AG10803 (cell line): ENCODE measurements around the gene LAMA3.

Experiments
- DNase-seq: peaks from one replicate; pipeline ENCODE4 v3.0.0; 2010; ENCODE audit warnings: low read depth
- H3K4me3 ChIP-seq: 2 replicates; pipeline ENCODE4 v1.5.1; 2011; ENCODE audit warnings: mild to moderate bottlenecking, low read length, control low read depth
- TF ChIP-seq, protein P1 (sequence below): conservative IDR thresholded peaks from 2 replicates; pipeline ENCODE4 v1.5.1; 2011; ENCODE audit warnings: mild to moderate bottlenecking, low read length, control low read depth, inconsistent platforms

Gene LAMA3

DNA sequence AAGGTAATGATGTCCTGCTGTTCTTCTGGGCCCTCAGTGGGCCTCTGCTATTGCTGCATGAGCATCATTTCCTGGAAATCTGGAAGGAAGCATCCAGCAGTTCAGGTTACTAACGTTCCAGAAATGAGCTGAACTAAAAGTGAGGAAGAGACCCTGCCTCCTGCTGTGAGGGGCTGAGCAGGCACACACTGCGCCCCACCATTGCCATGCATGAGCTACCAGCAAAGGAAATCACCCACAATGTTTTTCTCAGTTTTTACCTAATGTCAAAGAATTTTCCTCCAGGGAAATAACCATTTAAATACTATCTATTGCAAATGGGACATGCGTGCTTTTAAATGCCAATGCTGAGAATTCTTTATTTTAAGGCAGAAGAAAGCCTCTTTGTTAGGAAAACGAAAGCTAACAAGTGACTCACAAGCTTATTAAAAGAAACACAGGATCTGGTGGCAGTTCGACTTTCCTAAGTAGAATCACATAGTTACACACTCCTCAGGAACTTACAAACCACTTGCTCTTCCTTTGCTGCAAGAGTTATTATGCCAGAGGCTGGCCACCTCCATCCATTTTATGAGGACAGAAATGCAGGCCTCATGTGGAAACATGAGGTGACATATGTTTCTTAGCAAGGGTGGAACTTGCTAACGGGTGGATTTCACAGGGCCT is 172.7 kb downstream of the LAMA3 start:
- H3K4me3 ChIP-seq, result no peak overlapping the region
- peak; percentile 95 for DNase-seq
- TF ChIP-seq, protein P1, sequence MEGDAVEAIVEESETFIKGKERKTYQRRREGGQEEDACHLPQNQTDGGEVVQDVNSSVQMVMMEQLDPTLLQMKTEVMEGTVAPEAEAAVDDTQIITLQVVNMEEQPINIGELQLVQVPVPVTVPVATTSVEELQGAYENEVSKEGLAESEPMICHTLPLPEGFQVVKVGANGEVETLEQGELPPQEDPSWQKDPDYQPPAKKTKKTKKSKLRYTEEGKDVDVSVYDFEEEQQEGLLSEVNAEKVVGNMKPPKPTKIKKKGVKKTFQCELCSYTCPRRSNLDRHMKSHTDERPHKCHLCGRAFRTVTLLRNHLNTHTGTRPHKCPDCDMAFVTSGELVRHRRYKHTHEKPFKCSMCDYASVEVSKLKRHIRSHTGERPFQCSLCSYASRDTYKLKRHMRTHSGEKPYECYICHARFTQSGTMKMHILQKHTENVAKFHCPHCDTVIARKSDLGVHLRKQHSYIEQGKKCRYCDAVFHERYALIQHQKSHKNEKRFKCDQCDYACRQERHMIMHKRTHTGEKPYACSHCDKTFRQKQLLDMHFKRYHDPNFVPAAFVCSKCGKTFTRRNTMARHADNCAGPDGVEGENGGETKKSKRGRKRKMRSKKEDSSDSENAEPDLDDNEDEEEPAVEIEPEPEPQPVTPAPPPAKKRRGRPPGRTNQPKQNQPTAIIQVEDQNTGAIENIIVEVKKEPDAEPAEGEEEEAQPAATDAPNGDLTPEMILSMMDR, result no peak

DNA sequence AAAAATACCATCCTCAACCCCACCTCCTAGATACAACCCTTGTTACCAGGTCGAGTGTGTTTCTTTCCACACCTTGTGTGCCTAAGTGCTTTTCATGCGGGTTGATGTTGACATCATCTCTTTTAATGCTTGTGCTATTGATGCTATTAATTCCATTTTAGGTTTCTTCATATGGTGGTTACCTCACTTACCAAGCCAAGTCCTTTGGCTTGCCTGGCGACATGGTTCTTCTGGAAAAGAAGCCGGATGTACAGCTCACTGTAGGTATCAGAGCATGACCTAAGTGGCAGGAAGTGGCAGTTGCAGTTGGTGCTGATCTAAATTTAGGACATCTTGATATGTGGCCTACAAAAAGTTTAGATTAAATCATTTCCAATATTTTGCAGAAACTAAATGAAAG is 175.4 kb downstream of the LAMA3 start:
- no peak overlapping the region for H3K4me3 ChIP-seq
- DNase-seq, result no peak
- TF ChIP-seq, protein P1, result no peak

DNA sequence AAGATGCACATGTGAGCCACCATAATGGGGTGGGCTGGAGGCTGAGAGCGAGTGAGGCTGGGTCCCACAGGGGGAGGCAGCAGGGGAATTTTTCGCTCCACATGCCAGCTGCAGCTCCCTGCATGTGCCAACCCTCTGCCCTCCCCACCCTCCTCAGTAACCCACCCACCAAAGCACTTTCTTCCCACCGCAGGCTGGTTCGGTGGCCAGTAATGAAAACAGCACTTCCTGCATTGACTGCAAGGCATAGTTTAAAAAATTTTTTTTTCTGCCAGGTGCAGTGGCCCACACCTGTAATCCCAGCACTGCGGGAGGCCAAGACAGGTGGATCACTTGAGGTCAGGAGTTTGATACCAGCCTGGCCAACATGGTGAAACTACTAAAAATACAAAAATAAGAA is 177.8 kb downstream of the LAMA3 start:
- no peak for DNase-seq
- TF ChIP-seq, protein P1, result no peak
- no peak overlapping the region for H3K4me3 ChIP-seq

DNA sequence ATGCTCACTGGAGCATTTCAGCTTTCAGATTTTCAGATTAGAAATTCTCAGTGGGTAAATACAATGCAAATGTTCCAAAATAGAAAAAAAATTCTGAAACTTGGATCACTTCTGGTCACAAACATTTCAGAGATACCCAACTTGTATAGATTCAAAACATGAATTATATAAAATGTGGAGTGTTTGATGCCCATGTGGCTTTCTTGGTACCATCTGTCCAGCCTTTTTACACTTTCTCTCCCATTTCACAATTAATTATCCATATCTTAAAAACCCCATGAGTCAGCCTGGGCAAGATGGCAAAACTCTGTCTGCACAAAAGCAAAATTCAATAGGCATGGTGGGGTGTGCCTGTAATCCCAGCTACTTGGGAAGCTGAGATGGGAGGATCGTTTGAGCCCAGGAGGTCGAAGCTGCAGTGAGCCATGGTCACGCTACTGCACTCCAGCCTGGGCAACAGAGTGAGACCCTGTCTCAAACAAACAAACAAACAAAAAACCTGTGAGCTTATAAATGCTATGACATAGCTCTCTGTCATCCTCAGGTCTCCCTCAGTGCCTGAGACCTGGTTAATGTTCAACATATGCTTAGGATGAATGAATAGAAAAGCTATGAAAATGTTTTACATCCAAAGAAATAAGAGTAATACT is 179.0 kb downstream of the LAMA3 start:
- no peak for DNase-seq
- TF ChIP-seq, protein P1, result no peak
- no peak overlapping the region for H3K4me3 ChIP-seq

DNA sequence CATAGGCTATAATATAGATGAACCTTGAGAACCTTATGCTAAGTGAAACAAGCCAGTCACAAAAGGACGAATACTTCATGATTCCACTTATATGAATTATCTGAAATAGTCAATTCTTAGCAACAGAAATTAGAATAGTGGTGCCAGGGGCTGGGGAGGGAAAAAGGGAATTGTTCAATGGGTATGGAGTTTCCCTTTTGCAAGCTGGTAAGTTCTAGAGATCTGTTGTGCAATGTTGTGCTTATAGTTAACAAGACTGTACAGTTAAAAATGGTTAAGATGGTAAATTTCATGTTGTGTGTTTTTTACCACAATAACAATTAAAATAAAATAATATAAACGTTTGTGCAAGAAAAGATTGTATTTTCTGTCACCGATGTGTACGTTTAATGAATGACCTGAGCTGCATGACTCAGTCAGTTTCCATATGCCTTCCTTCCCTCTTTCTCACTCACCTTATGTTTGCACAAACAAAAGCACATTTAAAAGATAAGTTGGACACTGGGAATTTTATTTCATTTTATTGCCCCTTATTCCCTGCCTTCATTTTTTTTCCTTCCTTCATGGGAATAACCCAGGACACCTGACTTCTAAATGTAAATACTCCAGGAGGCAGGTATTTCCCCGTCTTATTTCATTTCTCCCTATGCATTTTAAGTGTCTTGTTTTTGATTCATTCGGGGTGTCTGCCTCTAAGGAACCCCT is 181.6 kb downstream of the LAMA3 start:
- DNase-seq, result no peak
- TF ChIP-seq, protein P1, result no peak
- H3K4me3 ChIP-seq, result no peak overlapping the region

DNA sequence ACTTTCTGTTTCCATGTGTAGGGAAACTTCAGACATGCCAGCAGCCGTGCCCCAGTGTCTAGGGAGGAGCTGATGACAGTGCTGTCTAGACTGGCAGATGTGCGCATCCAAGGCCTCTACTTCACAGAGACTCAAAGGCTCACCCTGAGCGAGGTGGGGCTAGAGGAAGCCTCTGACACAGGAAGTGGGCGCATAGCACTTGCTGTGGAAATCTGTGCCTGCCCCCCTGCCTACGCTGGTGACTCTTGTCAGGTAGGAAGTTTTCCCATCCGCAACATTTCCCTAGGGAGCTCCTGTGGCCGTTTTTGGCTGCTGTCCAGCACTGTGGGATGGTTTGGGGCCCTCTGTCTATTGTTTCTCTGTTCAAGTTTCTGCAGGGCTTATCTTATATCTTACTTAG is 182.2 kb downstream of the LAMA3 start:
- TF ChIP-seq, protein P1, result no peak
- no peak for DNase-seq
- no peak overlapping the region for H3K4me3 ChIP-seq
